HG03196 (cell line): ENCODE results near the gene GDE1.
A peak's percentile ranks its signal among the peaks of the same experiment; 100 is the strongest.
"Not testable (repeated sequence)": the region's sequence is repeated elsewhere in the genome, so short reads cannot be mapped to it uniquely, and the experiment has no call there.

Experiments
- ATAC-seq: cut with Tn5 transposase; IDR thresholded peaks from one replicate; pipeline ENCODE4 v1.9.1; 2021; ENCODE audit not compliant: unreplicated experiment

The GDE1 gene

GRCh38 chr16:19521471-19522396, at the start of gene GDE1:
GDE1 (minus strand) TSS chr16:19522098; CDS start chr16:19521964, 134 bp downstream.
- ATAC-seq: peak; percentile 67

- ATAC-seq: no peak
Observed at GRCh38 chr16:19567560-19567959, 45.7 kb upstream of the GDE1 start.

- ATAC-seq: no peak
Observed at GRCh38 chr16:19566362-19566761, 44.5 kb upstream of the GDE1 start.

- ATAC-seq: no peak
Observed at GRCh38 chr16:19563377-19563776, 41.5 kb upstream of the GDE1 start.

- no peak for ATAC-seq
Observed at GRCh38 chr16:19560078-19560477, 38.2 kb upstream of the GDE1 start.

GRCh38 chr16:19559242-19559910, 37.5 kb upstream of the GDE1 start:
- ATAC-seq: no peak

- ATAC-seq: no peak
Observed at GRCh38 chr16:19555938-19556771, 34.3 kb upstream of the GDE1 start.

GRCh38 chr16:19555186-19555937, 33.5 kb upstream of the GDE1 start, which contains the start of gene VPS35L:
VPS35L (plus strand) TSS chr16:19555703; CDS start chr16:19555730, 27 bp downstream.
- peak; percentile 97 for ATAC-seq

- ATAC-seq: no peak
Observed at GRCh38 chr16:19549673-19550072, 27.8 kb upstream of the GDE1 start.

- ATAC-seq: no peak
Observed at GRCh38 chr16:19548144-19548543, 26.2 kb upstream of the GDE1 start.

GRCh38 chr16:19543278-19543996, 21.5 kb upstream of the GDE1 start:
- ATAC-seq: not testable (repeated sequence)

- no peak for ATAC-seq
Observed at GRCh38 chr16:19542138-19542821, 20.4 kb upstream of the GDE1 start.

GRCh38 chr16:19540241-19540970, 18.5 kb upstream of the GDE1 start:
- no peak for ATAC-seq

GRCh38 chr16:19532601-19533000, 10.7 kb upstream of the GDE1 start:
- ATAC-seq: no peak

- no peak for ATAC-seq
Observed at GRCh38 chr16:19528666-19529065, 6.8 kb upstream of the GDE1 start.

- no peak for ATAC-seq
Observed at GRCh38 chr16:19527161-19527560, 5.3 kb upstream of the GDE1 start.

- no peak for ATAC-seq
Observed at GRCh38 chr16:19525385-19525723, 3.5 kb upstream of the GDE1 start.

- ATAC-seq: no peak
Observed at GRCh38 chr16:19524616-19525384, 2.9 kb upstream of the GDE1 start.
